Right kidney (tissue), 1 donor: Measurements from ENCODE around the gene GLYR1.
A peak's percentile ranks its signal among the peaks of the same experiment; 100 is the strongest.
"Not testable (repeated sequence)": the region's sequence is repeated elsewhere in the genome, so short reads cannot be mapped to it uniquely, and the experiment has no call there.

ENCODE experiments used
- DNase-seq: peaks from one replicate; pipeline ENCODE4 v3.0.0-alpha.2; 2016

GLYR1 gene

DNA sequence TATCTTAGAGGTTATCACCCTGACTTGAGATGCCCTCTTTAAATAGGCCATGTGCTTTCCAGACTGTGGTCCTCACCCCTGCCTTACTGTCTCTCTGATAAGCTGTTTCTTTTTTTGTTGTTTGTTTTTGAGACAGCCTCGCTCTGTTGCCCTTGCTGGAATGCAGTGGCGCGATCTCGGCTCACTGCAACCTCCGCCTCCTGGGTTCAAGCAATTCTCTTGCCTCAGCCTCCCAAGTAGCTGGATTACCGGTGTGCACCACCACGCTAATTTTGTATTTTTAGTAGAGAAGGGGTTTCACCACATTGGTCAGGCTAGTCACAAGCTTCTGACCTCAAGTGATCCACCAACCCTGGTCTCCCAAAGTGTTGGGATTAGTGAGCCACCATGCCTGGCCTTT, 58.2 kb downstream of the GLYR1 start:
- no peak for DNase-seq

DNA sequence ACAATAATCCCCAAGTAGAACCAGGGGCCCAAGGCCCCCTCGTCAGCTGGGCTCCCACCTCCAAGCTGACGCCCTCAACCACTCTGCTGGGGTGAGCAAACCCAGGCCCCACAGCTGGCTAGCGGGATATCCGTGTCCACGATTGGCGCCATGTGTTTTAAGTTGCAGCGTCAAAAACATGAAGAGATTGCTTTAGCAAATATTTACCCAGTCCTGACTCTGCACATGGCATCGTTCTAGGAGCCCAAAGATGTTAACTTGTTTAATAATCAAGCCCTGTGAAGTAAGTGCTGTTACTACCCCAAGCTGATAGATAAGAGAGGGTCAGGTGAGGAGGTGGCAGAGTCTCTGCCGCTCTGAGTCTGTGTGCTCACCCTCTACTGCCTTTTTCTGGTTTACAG, 58.6 kb downstream of the GLYR1 start:
- no peak for DNase-seq

DNA sequence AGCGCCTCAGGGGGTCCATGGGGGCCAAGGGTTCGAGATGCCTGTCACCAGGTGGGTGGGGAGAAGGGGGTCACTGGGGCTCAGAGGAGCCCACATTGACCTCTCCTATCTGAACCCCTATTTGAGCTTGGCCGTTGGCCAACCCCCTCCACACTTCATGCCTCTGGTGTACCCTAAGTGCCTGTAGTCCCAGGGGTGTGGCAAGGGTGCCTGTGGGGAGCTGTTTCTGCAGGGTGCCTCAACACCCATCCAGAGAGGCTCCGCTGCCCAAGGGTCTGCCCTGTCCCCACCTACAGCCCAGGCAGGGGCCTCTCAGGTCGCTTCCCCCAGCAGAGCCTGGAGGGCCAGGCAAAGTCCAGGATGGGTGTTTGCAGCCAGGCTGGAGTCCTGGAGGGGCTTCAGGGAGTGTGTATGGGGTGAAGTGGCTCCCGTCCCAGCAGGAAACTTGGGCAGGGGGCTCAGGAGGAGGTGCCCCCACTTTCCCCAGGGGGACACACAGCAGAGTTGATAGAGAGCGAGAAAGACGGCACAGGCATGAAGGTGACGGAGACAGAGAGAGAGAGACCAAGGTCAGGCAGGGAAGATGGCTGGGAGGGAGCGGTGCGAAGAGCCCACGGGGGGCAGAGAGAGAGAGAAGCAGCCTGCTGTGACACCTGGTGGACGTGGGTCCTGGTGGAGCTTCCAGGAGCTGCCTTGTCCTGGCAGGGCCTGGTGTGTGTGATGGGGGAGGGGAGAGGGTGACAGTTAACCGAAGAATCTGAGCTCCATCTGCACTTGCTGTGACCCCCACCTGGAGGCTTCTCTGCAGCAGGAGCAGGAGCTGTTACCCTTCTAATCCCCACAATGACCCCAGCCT, 59.2 kb downstream of the GLYR1 start, which contains the start of gene SEPTIN12:
Gene SEPTIN12 (minus strand): TSS at position 719 of the 856 bp plus-strand sequence. CDS start 700 bp downstream, at position 19.
- no peak for DNase-seq

- no peak for DNase-seq
These were observed 60.0 kb downstream of the GLYR1 start for GRCh38 chr16:4787068-4787467.

DNA sequence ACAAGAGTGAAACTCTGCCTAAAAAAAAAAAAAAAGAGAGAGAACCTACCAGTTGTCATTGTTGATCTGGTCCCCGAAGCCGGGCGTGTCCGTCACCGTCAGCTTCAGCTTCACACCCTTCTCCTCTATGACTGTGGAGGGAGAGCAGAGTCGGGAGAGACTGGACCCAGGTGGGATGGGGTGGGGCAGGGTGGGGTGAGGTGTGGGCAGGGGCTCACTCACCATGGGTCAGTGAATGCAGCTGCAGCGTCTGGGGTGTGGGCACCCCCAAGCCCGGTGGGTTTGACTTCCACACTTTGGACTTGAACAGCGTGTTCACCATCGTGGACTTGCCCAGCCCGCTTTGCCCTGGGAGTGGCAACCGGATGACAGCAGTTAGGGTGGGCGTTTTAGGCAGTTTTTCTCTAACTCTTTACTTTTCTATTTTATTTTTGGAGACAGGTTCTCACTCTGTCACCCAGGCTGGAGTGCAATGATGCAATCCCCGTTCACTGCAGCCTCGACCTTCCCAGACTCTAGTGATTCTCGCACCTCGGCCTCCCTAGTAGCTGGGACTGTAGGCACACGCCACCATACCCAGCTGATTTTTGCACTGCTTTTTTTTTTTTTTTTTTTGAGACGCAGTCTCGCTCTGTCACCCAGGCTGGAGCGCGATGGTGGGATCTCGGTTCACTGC, 61.2 kb downstream of the GLYR1 start:
- no peak for DNase-seq

- DNase-seq = not testable (repeated sequence)
These were observed 62.6 kb downstream of the GLYR1 start for GRCh38 chr16:4784444-4784987.

GRCh38 chr16:4783951-4784336, 63.1 kb downstream of the GLYR1 start:
- DNase-seq = no peak

- no peak for DNase-seq
These were observed 63.7 kb downstream of the GLYR1 start for GRCh38 chr16:4783251-4783950.

GRCh38 chr16:4780235-4780634, 66.9 kb downstream of the GLYR1 start:
- DNase-seq = no peak

- DNase-seq = no peak
These were observed 69.1 kb downstream of the GLYR1 start for GRCh38 chr16:4778050-4778392.

GRCh38 chr16:4777339-4778049, 69.6 kb downstream of the GLYR1 start:
- no peak for DNase-seq

- no peak for DNase-seq
These were observed 70.9 kb downstream of the GLYR1 start for GRCh38 chr16:4776141-4776705.

DNA sequence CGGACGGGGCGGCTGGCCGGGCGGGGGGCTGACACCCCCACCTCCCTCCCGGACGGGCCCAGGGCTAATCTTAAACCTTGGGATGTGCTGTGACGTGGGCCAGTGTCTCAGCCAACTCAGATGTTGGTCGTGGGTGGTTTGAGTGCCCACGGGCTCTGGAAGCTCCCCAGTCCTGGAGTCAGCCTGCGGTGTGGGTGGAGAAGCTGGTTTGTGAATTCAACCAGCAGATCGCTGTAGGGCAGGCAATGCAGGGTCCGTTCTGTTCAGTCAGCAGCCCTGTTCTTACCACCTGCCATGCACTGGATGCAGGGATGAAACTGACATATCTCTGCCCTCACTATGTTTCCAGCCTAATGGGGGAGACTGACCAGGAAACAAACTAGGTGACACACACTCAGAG, 72.1 kb downstream of the GLYR1 start:
- no peak for DNase-seq

DNA sequence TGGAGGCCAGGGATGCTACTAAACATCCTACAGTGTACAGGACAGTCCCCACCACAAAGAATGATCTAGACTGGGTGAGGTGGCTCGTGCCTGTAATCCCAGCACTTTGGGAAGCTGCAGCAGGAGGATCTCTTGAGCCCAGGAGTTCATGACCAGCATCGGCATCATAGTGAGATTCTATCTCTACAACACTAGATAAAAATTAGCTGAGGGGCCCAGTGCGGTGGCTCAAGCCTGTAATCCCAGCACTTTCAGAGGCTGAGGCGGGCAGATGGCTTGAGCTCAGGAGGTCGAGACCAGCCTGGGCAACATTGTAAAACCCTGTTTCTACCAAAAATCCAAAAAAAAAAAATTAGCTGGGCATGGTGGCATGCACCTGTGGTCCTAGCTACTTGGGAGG, 74.7 kb downstream of the GLYR1 start:
- no peak for DNase-seq

DNA sequence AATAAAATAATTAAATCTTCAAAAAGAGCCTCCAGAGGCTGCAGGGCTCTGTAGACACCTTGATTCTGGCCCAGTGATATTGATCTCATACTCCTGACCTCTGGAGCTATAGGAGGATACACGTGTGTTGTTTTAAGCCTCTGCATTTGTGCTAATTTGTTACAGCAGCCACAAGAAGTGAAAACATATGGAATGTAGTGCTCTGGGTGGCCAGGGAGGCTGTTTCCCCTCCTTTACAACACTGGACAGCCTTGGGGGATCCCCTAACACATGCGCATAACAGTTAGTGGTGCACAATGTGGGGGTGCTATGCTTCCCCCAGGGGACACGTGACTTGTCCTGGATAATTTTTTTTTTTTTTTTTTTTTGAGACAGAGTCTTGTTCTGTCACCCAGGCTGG, 75.4 kb downstream of the GLYR1 start:
- no peak for DNase-seq

DNA sequence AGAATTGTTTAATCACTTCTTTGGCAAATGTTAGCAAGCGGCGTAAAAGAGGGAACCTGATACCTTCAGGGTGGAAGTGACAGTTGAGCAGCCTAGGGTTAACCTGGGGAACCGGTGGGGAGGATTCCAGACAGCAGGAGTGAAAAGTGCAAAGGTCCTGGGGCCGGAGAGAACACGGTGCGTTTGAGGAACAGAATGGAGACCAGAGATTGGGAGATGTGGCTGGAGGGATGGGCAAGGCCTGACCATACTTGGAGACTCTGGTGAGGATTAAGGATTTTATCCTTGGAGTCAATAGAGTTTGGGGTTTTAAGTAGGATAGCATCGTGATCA, 77.8 kb downstream of the GLYR1 start:
- DNase-seq = no peak

- DNase-seq = peak; percentile 76
These were observed 78.4 kb downstream of the GLYR1 start for GRCh38 chr16:4768549-4769305.

DNA sequence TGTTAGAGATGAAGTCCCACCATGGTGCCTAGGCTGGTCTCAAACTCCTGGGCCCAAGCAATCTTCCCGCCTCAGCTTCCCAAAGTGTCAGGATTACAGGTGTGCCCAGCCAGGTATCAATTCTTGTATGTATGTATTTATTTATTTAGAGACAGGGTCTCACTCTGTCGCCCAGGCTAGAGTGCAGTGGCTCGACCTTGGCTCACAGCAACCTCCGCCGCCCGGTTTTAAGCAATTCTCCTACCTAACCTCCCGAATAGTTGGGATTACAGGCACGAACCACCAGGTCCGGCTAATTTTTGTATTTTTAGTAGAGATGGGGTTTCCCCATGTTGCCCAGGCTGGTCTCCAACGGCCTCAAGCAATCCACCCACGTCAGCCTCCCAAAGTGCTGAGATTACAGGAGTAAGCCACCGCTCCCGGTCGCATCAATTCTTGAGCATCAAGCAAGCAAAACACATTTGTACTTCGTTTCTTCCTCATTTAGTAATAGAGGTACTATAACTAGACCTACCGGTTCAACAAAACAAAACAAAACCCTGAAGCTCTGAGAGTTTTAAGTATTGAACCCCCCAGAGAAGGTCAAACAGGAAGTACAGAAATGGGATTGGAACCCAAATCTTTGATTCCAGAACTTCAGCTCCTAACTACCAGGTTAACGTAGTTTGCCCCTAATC, 79.1 kb downstream of the GLYR1 start:
- DNase-seq = no peak

GRCh38 chr16:4766875-4767628, 80.0 kb downstream of the GLYR1 start, which contains the start of gene ZNF500:
TSS of gene ZNF500 (minus strand) at chr16:4767162. CDS start at chr16:4765978, 1,184 bp downstream.
- peak; percentile 91 for DNase-seq
